ENCODE results near the gene TIGD1. TPM values are rescaled to one million over a fixed set of nuclear protein-coding genes. Genes with fewer than 3 reads are reported as not detected.

The TIGD1 gene
- total RNA-seq, 1 experiment from 2014 or later = 9.8 TPM

DNA sequence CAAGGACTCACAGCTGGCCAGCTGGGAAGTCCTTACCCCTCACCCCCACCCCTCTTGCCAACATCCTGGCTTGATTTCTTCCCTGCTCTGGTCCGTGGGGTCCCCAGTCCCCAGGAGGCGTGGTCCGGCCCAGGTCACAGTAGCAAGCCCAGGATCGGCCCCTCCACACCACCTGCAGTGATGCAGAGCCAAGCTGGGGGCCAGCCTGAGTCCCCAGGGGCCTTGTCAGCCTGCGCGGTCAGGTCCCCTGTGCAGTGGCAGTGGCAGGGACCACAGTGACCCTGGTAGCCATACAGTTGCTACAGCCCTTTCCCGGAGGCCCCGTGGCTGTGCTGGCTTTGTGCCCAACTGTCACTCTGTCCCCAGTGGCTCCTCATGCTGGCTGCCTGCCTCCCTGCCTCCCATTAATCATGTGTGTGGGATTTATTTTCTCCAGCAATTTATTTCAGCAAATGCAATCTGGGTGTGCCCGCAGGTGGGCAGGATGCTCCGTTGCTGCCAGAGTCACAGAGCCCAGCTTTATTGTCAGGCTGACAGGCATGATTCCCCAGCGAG lies 38.9 kb downstream of the TIGD1 start:
- Histone ChIP-seq H3K9me3 (ENCODE audit: low read depth, low read length, poor library complexity, severe bottlenecking) (no peaks in the 10 kb centered on the region), H3K4me3 (ENCODE audit: low read depth, low read length, poor library complexity, severe bottlenecking) (no peak overlapping the region), H3K27ac (ENCODE audit: low read depth, low read length, poor library complexity, severe bottlenecking) (no peak overlapping the region), H3K4me1 (ENCODE audit: insufficient read depth, low read length, poor library complexity, severe bottlenecking) (no peaks in the 10 kb centered on the region), H3K36me3 (ENCODE audit: insufficient read depth, low read length, poor library complexity, severe bottlenecking) (no peaks in the 10 kb centered on the region), H3K27me3 (replicated peaks; ENCODE audit: insufficient read depth, low read depth, low read length, poor library complexity) (no peaks in the 10 kb centered on the region)
- ChIA-PET POLR2A (ENCODE audit: low non-redundant PET) (interaction anchor here (0.6 kb wide), 1 partner anchor 223 kb away, joined by 6 read pairs; no protein-coding TSS in a partner anchor), CTCF (no interaction called here)
- no peak for TF ChIP-seq CTCF (conservative IDR thresholded peaks at IDR 0.05; ENCODE audit: low read depth, low read length)
- no peak for TF ChIP-seq EZH2 (IDR thresholded peaks at IDR 0.05; ENCODE audit: borderline replicate concordance, low read depth, low read length, poor library complexity, severe bottlenecking)
- no peak for DNase-seq (ENCODE audit: low spot score)
- intact Hi-C loops (cut with micrococcal nuclease; ENCODE audit: unreplicated experiment) = no loop called here
- no TSS peak for BruUV-seq (replicated peaks)

DNA sequence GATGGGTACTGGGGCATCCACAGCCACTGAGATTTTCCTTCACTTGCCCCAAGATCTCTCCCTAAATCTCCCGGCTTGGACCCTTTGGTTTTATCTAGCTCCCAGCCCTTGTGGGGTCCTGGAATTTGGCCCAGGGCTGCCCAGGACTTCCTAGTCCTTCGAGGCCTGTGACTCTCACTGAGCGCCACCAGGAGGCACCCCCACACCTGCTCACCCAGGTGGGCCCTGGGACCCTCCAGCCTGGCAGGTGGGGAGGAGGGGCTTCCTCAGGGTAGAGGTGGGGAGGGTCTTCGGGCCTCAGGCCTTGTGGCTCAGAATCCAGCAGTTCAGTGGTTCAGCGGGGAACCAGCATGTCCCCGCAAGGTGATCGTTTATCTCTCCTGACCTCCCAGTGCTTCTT lies 42.1 kb downstream of the TIGD1 start:
- no peak for DNase-seq (ENCODE audit: low spot score)
- CTCF ChIA-PET = no interaction called here

DNA sequence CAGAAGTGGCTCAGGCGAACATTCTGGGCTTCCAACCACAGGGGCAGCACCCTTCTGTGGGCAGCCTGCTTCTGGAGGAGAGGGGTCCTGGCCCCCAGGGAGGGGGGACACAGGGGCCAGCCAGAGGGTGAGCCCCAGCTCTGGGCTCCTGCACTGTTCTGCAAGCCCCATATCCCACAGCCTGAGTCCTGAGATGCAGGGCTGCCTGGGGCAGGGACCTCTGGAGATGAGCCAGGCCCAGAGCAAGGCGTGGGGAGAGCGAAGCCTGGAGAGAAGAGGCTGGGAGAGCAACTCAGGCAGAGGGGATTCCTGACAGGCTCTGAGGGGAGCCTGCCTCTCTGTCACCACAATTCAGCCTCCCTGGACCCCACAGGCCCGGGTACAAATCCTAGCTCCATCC lies 43.6 kb downstream of the TIGD1 start:
- Histone ChIP-seq H3K9me3 (ENCODE audit: low read depth, low read length, poor library complexity, severe bottlenecking) (no peaks in the 10 kb centered on the region), H3K27me3 (replicated peaks; ENCODE audit: insufficient read depth, low read depth, low read length, poor library complexity) (peaks cover 16% of the 10 kb centered on the region), H3K4me1 (ENCODE audit: insufficient read depth, low read length, poor library complexity, severe bottlenecking) (peaks cover 8% of the 10 kb centered on the region), H3K27ac (ENCODE audit: low read depth, low read length, poor library complexity, severe bottlenecking) (no peak overlapping the region), H3K36me3 (ENCODE audit: insufficient read depth, low read length, poor library complexity, severe bottlenecking) (no peaks in the 10 kb centered on the region), H3K4me3 (ENCODE audit: low read depth, low read length, poor library complexity, severe bottlenecking) (no peak overlapping the region)
- intact Hi-C loops (cut with micrococcal nuclease; ENCODE audit: unreplicated experiment) = no loop called here
- ChIA-PET CTCF (no interaction called here), POLR2A (ENCODE audit: low non-redundant PET) (no interaction called here)
- DNase-seq (ENCODE audit: low spot score) = no peak
- BruUV-seq (replicated peaks) = no TSS peak
- TF ChIP-seq EZH2 (IDR thresholded peaks at IDR 0.05; ENCODE audit: borderline replicate concordance, low read depth, low read length, poor library complexity, severe bottlenecking) (no peak), CTCF (conservative IDR thresholded peaks at IDR 0.05; ENCODE audit: low read depth, low read length) (no peak)

More for the DNA sequence above, 42.1 kb downstream of the TIGD1 start:
- POLR2A ChIA-PET (ENCODE audit: low non-redundant PET) = no interaction called here
- no peak overlapping the region for H3K4me3 ChIP-seq (ENCODE audit: low read depth, low read length, poor library complexity, severe bottlenecking)
- no peaks in the 10 kb centered on the region for H3K36me3 ChIP-seq (ENCODE audit: insufficient read depth, low read length, poor library complexity, severe bottlenecking)
- H3K27ac ChIP-seq (ENCODE audit: low read depth, low read length, poor library complexity, severe bottlenecking) = no peak overlapping the region
- no peak for TF ChIP-seq EZH2 (IDR thresholded peaks at IDR 0.05; ENCODE audit: borderline replicate concordance, low read depth, low read length, poor library complexity, severe bottlenecking)
- TF ChIP-seq CTCF (conservative IDR thresholded peaks at IDR 0.05; ENCODE audit: low read depth, low read length) = no peak
- peaks cover 15% of the 10 kb centered on the region for H3K27me3 ChIP-seq (replicated peaks; ENCODE audit: insufficient read depth, low read depth, low read length, poor library complexity)
- intact Hi-C loops (cut with micrococcal nuclease; ENCODE audit: unreplicated experiment) = no loop called here
- H3K4me1 ChIP-seq (ENCODE audit: insufficient read depth, low read length, poor library complexity, severe bottlenecking) = no peaks in the 10 kb centered on the region
- no TSS peak for BruUV-seq (replicated peaks)
- no peaks in the 10 kb centered on the region for H3K9me3 ChIP-seq (ENCODE audit: low read depth, low read length, poor library complexity, severe bottlenecking)
